Left ventricle myocardium superior (tissue), 1 donor: Measurements from ENCODE around the gene RGS3. TPM values are rescaled to one million over a fixed set of nuclear protein-coding genes. Genes with fewer than 3 reads are reported as not detected.

Experiments
- ATAC-seq: fragments of 200-7000 bp; cut with Tn5 transposase; one replicate; pipeline ENCODE4 v1.9.1; 2020; ENCODE audit warnings: mild to moderate bottlenecking, moderate library complexity
- DNase-seq: peaks from one replicate; pipeline ENCODE4 v3.0.0-alpha.2; 2020
- intact Hi-C: fragments of 100-400 bp; cut with micrococcal nuclease; formaldehyde crosslinking; loops from one replicate; pipeline ENCODE4 v1.11.0; 2022
- total RNA-seq: library from RNA; stranded (reverse); fragmentation: NEBNext Ultra II Directional; extraction: Animal tissue kit (Norgen Biotek cat#: 25700); gene quantifications from one replicate; pipeline ENCODE4 v1.2.1, GENCODE V29; 2021
- donor health status: DM: no; HTN: yes; CAD: no; lungs with severe emphysema.

The RGS3 gene
- total RNA-seq, 1 donor from 2014 or later: 115 TPM

DNA sequence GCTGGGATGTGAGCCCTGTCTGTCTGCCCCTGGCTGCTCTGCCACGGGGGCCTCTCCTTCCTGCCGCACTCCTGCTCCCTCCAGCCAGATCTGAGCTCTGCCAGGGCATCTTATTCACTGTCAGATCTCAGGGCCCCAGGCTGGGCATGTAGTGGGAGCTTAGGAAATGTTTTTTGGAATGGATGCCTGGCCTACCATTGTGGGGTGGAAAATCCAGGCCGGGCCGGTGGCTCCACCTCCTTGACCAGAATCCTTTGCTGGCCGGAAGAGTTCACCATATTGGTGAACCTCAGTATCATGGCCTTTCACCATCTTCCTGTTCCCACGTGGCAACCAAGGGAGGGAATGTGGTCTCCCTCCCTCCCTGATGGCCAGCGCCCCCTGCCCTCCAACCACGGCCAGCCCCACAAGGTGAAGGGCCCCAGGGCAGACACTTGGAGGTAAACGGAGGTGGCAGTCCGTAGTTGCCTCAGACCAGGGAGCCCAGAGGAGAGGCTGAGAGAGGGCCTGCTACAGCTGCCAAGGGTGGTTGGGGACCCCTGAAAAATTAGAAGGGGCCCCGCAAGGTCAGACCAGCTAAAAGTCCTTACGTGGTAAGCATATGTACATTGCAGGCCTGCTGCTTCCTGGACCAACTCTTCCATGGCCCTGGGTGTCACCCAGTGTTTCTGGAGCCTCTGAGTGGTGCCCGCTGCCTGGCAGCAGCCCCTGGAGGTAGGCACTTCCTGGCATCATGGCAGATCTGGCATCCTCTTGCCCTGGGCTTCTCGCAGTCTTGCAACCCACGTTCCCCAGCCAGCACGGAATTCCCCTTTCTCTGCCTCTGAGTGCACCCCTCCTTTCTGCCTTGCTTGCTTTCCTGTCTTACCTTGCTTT lies 153.3 kb downstream of the RGS3 start:
- intact Hi-C loops: no loop called here
- DNase-seq (no peak), ATAC-seq (no peak)

DNA sequence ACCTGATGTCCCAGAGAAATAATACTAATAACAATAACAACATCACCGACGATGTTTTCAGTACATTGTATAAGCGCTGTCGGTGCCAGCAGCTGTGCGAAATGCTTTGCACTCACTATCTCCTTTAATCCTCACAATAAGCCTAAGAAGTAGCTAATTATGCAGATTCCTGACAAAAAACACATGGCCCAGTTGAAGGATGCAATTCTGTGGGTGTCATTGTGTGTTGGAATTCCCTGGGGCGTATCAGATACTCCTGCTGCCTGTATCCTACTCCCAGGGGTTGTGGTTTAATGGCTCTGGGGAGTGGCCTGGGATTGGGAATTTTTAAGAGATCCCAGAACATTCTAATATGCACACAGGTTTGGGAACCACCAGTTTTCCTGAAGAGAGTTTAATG lies 154.0 kb downstream of the RGS3 start:
- ATAC-seq (no peak), DNase-seq (no peak)
- intact Hi-C loops: no loop called here

DNA sequence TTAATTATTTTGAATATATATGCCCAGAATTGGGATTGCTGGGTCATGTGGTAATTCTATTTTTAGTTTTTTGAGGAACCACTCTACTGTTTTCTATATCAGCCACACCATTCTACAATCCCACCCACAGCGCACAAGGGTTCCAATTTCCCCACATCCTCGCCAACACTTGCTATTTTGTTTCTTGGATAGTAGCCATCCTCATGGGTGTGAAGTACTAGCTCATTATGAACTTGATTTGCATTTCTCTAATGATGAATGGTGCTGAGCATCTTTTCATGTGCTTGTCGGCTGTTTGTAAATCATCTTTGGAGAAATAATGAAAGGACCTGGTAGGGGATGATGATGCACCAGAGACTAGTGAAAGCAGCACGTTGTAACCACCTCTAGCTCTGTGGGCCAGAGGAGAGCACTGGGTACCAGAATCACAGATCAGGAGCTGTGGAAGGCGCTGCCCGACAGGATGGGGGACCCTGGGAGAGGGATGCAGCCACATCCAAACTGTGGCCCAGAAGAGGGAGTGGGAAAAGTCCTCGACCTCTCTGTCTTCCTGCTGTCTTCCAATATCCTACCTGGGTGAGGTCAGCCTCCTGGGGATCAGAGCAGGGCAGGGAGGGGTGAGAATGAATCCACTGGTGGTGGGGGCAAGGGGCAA lies 155.4 kb downstream of the RGS3 start:
- intact Hi-C loops: no loop called here
- no peak for ATAC-seq
- no peak for DNase-seq

DNA sequence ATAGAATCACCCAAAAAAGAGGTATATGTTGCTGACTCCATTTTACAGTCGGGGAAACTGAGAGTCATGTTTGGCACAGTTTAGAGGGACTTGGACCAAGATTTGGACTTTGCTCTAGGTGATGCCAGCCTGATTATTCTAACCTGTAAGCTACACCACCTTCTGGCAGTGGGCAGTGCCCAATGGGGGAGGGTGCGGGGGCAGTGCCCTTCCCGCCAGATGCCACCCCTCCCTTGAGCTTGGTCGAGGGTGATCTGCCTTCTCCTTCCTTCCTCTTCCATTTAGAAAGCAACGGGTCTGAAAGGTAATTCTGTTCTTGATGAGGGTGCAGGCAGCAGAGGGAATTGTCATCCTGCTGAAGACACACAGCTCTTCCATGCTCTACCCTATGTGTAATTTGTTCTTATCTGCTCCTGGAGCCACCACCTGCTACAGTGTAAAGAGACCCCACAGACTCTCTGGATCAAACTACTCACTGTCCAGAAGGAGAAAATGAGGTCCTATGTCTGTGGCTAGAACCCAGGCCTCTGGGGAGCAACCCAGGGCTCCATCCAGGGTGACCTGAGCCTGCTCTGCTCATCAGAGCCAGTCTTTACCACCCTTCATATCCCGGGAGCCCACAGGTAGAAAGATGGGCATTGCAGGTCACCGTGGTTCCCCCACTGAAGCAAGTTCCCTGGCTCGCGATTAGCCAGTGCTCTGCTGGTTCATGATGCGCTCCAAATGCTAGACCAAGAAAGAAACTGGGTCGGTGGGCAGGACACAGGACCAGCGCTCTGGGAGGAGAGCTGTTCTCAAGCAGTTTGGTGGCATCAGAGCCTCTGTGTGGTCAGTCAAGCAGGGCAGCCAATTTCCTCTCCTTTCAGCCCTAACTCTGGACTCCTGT lies 156.2 kb downstream of the RGS3 start:
- DNase-seq (no peak), ATAC-seq (no peak)
- intact Hi-C loops: no loop called here

DNA sequence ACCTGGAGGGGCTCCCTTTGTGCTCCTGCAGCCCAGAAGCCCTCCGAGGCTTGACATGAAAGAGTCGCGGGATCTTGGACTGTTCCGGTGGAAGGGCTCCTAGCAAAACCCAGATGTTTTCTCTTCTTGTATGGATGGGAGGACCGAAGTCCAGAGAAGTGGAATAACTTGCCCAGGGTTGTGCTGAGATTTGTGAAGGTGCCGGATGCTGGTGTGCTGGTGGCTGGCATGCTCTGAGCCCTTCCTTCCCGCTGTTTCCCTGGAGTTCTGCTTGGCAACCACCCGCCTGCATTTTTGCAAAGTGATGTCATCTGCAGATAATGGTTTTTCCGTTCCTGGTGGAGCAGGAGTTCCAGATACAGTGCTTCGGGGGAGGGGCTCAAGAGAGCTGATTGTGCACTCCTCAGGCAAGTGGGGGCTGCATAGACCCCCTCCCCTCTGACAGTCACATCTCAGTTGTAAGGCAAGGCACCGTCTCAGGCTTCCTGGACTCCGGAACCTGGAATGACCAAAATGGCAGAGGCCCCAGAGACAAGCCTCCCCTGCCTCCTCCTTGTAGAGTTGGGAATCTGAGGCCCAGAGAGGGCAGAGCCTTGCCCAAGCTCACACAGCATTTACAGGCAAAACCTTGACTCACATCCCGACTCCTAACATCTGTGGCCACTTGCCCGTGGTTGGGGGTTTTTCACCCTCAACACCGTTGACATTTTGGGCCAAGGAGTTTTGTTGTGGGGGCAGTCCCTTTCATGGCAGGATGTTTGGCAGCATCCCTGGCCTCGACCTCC lies 157.0 kb downstream of the RGS3 start:
- DNase-seq (peak; percentile 72), ATAC-seq (peak; percentile 77)
- intact Hi-C loops: no loop called here

DNA sequence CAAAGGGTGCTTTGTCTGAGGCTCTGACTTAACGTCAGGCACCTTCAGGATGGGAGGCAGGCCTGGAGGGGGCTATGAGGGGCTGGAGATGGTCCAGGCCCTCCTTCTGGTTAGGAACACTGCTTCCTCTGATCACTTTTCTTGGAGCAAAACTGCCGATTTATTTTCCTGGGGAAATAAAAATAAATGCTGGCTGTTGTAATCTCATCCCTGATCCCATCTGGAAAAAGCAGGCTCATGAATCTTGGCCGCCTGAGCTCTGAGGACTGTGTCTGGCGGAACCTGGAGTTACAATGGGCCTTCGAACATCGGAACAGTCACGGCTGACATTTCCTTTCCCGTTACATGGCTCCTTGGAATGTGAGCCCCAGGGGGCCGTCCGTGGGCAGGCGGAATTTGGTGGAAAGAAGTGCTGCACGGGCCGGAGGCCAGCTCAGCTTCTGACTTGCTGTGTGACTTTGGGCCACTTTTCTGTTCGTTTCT lies 157.8 kb downstream of the RGS3 start:
- DNase-seq (peak; percentile 86), ATAC-seq (peak; percentile 77)
- intact Hi-C loops: no loop called here

DNA sequence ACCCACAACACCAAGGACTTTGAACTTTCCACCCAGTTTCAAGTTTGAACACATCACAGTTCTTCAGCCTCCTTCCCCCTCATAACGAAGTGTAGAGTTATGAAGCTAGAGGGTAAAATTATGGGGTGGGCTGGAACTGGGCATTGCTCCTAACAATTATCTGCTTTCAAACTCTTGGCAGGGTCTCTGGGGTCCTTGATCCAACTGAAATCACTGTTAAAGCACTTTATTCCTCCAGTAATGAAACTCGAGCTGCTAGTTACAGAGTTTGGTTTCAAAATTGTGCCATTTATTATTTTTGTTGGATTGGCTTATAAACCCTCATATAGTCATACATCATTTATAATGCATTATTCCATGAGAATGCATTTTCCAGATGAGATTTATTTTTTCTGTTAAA lies 158.5 kb downstream of the RGS3 start:
- intact Hi-C loops: no loop called here
- ATAC-seq: no peak
- DNase-seq: no peak

DNA sequence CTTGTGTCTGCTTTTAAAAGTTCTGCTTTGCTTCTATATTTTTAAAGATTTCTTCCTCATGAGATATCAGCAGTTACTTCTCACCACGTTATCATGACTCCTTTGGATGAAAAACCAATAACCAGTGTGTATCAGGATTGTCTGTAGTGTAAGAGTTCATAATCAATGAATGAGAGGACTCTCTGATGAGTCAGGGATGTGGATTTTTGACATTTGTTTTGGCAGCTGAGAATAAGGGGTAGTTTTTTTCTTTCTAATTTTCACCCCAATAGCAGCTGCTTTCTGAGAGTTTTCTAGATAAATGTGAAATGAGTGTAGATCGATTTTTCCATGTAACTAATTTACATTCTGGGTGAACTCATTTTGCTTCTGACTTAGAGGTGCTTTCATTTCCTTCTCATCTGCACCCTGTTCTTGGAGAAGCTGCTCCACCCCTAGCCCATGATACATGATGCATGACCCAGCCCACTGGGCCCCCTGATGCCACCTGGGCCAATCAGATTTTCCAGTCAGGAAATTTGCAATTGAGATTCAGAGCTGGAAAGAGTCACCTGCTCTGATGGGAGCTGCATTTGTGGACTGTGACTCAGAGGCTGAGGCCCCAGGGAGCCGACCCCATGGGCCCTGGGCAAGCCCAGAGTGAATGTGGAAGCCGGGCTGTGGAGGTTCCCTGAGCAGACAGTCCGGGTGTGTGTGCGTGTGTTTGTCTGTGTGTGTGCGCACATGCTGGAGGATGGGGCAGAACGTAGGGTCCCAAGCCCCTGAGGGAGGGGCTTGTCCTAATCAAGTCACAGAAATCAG lies 159.3 kb downstream of the RGS3 start:
- no peak for ATAC-seq
- intact Hi-C loops: no loop called here
- no peak for DNase-seq

DNA sequence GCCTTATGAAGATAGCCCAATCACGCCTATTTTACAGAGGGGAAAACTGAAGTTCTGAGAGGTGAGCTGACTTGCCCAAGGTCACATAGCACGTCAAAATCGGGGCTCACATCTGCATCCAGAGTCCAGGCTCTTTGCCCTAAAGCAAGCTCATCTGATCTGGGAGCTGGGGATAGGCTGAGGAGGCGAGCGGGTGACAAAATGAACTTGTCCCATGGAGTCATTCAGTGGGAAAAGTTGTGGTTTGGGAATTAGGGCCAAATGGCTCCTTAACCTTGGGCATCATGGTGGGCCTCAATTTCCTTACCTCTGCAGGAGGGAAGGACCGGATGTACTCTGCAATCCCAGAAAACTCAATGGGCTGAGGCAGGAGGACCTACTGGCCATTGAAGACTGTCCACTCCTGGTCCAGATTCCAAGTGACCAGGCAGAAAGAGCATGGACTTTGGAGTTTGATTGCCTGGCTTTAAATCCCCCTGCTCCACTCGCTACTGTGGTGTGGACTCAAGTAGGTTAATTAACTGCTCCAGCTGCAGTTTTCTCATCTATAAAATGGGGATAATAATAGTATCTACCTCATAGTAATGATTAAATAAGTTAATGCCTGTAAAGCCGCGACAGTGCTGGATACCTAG lies 160.4 kb downstream of the RGS3 start:
- DNase-seq (no peak), ATAC-seq (no peak)
- intact Hi-C loops: no loop called here

DNA sequence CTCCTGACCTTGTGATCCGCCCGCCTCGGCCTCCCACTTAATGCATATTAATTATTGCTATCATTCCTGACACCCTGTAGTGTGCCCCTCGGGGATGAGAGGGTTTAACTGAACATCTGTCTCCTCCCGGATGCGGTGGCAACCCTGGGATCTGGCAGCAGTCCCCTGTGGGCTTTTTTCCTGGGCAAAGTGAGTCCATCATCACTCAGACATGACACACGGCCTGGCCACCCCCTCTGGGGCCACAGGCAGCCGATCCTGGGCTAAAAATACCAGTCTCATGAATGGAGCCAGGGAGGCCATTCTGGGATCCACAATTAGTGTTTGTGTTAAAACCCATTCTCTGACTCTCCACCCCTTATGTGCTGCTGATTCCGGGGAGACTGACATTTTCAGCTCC lies 161.2 kb downstream of the RGS3 start:
- intact Hi-C loops: no loop called here
- ATAC-seq (peak; percentile 62), DNase-seq (peak; percentile 76)

DNA sequence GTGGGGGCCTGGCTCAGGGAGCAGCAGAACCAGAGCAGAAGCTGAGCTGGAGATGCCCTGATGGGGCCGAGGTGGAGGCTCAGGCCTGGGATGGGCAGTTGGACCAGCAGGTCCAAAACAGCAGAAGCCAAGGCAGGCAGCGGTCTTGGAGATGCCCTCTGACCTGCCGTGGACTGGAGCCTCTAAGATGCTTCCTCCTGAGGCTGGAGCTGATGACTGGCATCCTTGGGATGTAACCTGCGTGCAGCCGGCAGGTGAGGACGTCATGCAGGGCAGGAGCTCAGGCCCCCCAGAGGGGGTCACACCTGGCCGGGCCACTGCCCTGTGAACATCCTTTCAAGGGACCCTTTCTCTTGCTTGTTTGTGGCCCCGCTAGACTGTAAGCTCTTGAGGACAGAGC lies 162.0 kb downstream of the RGS3 start:
- intact Hi-C loops: no loop called here
- no peak for ATAC-seq
- no peak for DNase-seq

DNA sequence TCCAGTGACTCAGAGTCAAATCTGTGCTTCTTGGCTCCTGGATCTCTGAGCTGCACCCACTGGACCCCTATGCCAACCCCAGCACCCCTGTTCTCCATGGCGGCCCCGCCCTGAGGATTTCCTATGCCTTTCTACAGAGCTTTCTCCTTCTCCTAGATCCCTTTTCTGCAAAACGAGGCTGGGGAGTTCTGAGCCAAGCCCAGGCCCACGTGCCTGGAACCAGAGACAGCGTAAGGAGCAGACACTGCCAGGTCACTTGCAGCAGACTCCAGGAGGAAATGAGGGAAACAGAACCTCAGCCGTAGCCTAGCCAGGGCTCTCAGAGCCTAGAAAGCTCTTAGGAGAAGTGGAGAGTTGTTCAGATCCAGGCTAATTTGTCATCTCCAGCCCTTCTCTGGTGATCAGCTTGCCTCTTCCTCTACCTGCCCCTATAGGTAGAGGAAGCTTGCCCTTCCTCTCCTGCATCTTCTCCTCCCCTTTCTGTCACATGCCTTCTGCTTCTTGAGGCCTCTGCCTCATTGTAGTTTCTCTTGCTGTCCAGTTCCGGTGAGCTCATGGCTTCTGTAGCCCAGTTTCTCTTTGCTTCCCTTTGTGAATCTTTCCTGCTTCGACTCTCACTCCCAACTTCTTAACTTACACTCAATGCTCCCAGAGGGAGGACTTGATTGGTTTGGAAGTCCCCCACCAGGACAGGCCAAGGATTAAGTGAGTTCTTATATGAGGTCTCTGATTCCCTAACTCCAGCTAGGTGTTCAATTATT lies 163.4 kb downstream of the RGS3 start:
- DNase-seq (peak; percentile 66), ATAC-seq (peak; percentile 67)
- intact Hi-C loops: no loop called here

DNA sequence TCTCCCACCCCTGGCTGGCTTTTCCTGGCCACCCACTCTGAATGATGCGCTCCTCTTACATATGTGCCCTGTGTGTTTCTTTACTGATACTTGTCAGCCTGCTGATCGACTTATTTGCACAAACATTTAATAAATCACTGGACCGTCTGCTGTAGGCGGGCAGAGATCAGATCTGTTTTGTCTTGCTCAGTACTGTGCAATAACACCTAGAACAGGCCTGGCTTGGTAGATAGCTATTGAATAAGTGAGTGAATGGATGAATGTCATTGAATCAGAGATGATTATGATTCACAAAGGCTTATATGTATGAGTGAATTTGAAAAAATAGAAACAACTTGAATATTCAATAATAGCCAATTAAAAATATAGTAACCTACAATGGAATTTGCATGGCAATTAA lies 165.1 kb downstream of the RGS3 start:
- intact Hi-C loops: no loop called here
- ATAC-seq (no peak), DNase-seq (no peak)

DNA sequence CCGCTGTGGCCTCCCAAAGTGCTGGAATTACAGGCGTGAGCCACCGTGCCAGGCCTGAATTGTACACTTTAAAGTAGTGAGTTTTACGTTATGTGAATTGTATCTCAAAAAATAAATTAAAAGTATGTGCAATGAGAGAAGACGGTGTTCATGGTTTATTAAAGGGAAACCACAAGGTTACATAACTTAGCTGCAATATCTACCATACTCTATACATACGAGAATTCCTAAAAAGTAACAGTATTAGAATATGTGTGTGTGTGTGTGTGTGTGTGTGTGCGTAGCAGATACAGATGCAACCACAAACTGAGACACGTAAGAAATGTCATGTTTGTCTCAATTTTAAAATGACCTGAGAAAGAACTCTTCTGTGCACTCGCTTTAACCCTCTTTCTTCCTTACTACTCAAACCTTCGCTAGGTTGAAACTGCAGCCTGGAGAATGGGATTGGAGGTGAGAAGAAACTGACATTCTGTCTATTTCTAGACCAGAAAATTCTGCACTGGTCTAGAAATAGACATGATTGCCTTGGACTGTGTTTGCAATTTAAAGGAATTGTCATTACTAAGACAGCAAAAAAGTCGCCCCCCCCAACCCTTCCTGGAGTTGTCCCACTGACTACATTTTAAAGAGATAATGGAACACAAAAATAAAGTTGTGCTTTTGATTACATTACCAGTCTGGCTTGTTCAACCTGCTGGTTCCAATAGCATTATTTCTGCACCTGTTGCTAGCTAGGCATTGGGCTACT lies 167.0 kb downstream of the RGS3 start:
- ATAC-seq (no peak), DNase-seq (no peak)
- intact Hi-C loops: no loop called here

DNA sequence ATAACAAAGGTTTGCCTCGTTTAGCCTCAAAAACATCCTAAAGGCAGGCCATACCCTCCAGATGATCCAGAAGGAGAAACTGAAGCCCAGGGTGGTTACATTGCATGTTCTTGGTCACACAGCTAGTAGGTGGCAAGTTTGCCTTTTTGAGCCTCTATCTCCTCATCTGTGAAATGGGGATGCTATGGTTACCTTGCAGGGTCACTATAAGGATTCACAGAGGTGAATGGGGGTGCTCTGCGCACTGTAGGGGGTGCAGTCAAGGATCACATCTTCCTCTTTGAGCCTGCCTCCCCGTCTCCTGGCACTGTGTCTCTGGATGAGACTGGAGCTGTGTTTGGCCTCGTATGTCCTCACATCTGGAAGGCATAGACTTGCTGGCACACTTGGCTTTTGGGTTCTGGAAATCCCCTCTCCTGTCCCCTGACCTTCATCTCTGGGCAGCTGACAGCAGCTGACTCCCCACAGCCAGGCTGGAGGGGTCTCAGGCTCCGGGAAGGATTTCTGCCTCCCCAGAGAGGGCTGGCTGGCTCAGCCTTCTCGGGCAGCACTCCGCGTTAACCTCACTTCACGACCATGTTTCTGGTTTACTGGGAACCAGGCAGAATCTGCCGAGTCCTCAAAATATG lies 167.7 kb downstream of the RGS3 start:
- ATAC-seq (no peak), DNase-seq (no peak)
- intact Hi-C loops: no loop called here
